Gastrocnemius medialis (tissue), 4 donors: ENCODE measurements around the gene FAM110D. TPM values are rescaled to one million over a fixed set of nuclear protein-coding genes. Genes with fewer than 3 reads are reported as not detected.
A peak's percentile ranks its signal among the peaks of the same experiment; 100 is the strongest.

Experiments used
- ATAC-seq, 2 donors: fragments of 150-250 bp; one replicate each; pipeline ENCODE4 v1.9.1; 2016
- DNase-seq, 2 donors: peaks; one replicate each; pipeline ENCODE4 v3.0.0-alpha.2; 2019
- H3K27ac ChIP-seq, 4 donors: fragments of 200-600 bp; sonication (generic); 1 replicate in 1 of 4; 2 replicates in 3 of 4; pipeline ENCODE4 v1.5.1; 2016 to 2018; ENCODE audit warnings: mild to moderate bottlenecking in 2 of 4, moderate library complexity in 1 of 4
- H3K27me3 ChIP-seq, 3 donors: fragments of 200-600 bp; sonication (generic) in 2 of 3; 1 replicate in 1 of 3; 2 replicates in 2 of 3; pipeline versions ENCODE4 v1.5.1 to v1.6.0; 2016 to 2019; ENCODE audit warnings: mild to moderate bottlenecking in 1 of 3, moderate library complexity in 1 of 3
- H3K36me3 ChIP-seq, 2 donors: fragments of 200-600 bp; sonication (generic) in 1 of 2; one replicate each; pipeline ENCODE4 v1.5.1; 2017 to 2018
- H3K4me1 ChIP-seq, 2 donors: fragments of 200-600 bp; sonication (generic) in 1 of 2; one replicate each; pipeline ENCODE4 v1.5.1; 2016 to 2017; ENCODE audit warnings: mild to moderate bottlenecking in 2 of 2
- H3K4me3 ChIP-seq, 4 donors: fragments of 200-600 bp; sonication (generic) in 3 of 4; 1 replicate in 1 of 4; 2 replicates in 3 of 4; pipeline ENCODE4 v1.5.1; 2016 to 2019; ENCODE audit warnings: mild to moderate bottlenecking in 2 of 4
- H3K9me3 ChIP-seq, 3 donors: fragments of 200-600 bp; sonication (generic) in 2 of 3; 1 replicate in 1 of 3; 2 replicates in 2 of 3; pipeline ENCODE4 v1.5.1; 2016 to 2019
- CTCF ChIP-seq, 5 experiments: fragments of 450-650 bp in 3 of 5; fragments of 200-600 bp in 2 of 5; sonication (generic) in 2 of 5; IDR thresholded peaks in 4 of 5; conservative IDR thresholded peaks in 1 of 5; 1 replicate in 4 of 5; 2 replicates in 1 of 5; pipeline ENCODE4 v1.5.1; 2016 to 2019; ENCODE audit warnings: antibody characterized with exemption in 5 of 5, mild to moderate bottlenecking in 3 of 5, moderate library complexity in 3 of 5
- POLR2A ChIP-seq, 2 donors: fragments of 450-650 bp; IDR thresholded peaks; one replicate each; pipeline ENCODE4 v1.6.1; 2017; ENCODE audit warnings: antibody characterized with exemption in 2 of 2, mild to moderate bottlenecking in 2 of 2, moderate library complexity in 2 of 2
- in situ Hi-C, 4 donors: fragments of 200-750 bp; cut with MboI; loops; one replicate each; pipeline versions ENCODE4 v1.15.0 to v1.8.0; 2017; ENCODE audit warnings: low sequenced_read_pairs in 4 of 4
- intact Hi-C: fragments of 100-400 bp; cut with DNase I; formaldehyde crosslinking; loops from one replicate; pipeline ENCODE4 v1.15.1; 2023; ENCODE audit warnings: low total_unique reads
- total RNA-seq, 4 donors: library from RNA; depleted of rRNA; stranded (reverse); fragments of >200 nt; gene quantifications; one replicate each; pipeline versions ENCODE4 v1.1.0 to v1.2.3, GENCODE V29; 2016

The FAM110D gene
- total RNA-seq, 4 donors from 2014 or later = 3.1 to 5.2 (median 4.2) TPM

GRCh38 chr1:26160527-26161414 is 1.9 kb downstream of the FAM110D start:
- DNase-seq = no peak
- no peak for TF ChIP-seq CTCF (IDR thresholded peaks at IDR 0.05 in 4 of 5, conservative IDR thresholded peaks at IDR 0.05 in 1 of 5)
- TF ChIP-seq POLR2A (IDR thresholded peaks at IDR 0.05) = no peak
- Histone ChIP-seq H3K27me3 (no peaks in the 10 kb centered on the region), H3K27ac (peak overlapping the region; percentile 78 to 87 (median 84)), H3K4me1 (peaks cover 7 to 14% of the 10 kb centered on the region in 2 donors), H3K36me3 (no peaks in the 10 kb centered on the region), H3K4me3 (peak overlapping the region; percentile 57 to 76 (median 68)), H3K9me3 (no peaks in the 10 kb centered on the region)
- intact Hi-C loops = loop anchor here (2.0 to 5.0 kb wide), 2 partner anchors 50 to 123 kb away; partner anchors contain the start of gene PDIK1L
- ATAC-seq = peak; percentile 2 to 7
- in situ Hi-C loops = loop anchor here in 1 of 4 donors (25.0 kb wide), 2 partner anchors 123 to 273 kb away; partner anchors contain the start of genes PAQR7 and SLC30A2

- ATAC-seq (peak; percentile 66 to 78), DNase-seq (peak; percentile 36 to 69)
- no peaks in the 10 kb centered on the region for H3K9me3 ChIP-seq
- H3K27me3 ChIP-seq = no peaks in the 10 kb centered on the region
- H3K36me3 ChIP-seq = no peaks in the 10 kb centered on the region
- peak; percentile 20 to 53 (median 36) for TF ChIP-seq CTCF (IDR thresholded peaks at IDR 0.05 in 4 of 5, conservative IDR thresholded peaks at IDR 0.05 in 1 of 5)
- peak; percentile 68 to 74 for TF ChIP-seq POLR2A (IDR thresholded peaks at IDR 0.05)
- H3K27ac ChIP-seq = peak overlapping the region; percentile 78 to 87 (median 84)
- peaks cover 7 to 14% of the 10 kb centered on the region in 2 donors for H3K4me1 ChIP-seq
- in situ Hi-C loops = loop anchor here in 1 of 4 donors (25.0 kb wide), 2 partner anchors 124 to 274 kb away; partner anchors contain the start of genes PAQR7 and SLC30A2
- intact Hi-C loops = loop anchor here (2.0 to 5.0 kb wide), 2 partner anchors 51 to 124 kb away; partner anchors contain the start of gene PDIK1L
- H3K4me3 ChIP-seq = peak overlapping the region; percentile 57 to 76 (median 68)
These were observed 2.7 kb downstream of the FAM110D start for GRCh38 chr1:26161415-26162219.

GRCh38 chr1:26162220-26162709 is 3.4 kb downstream of the FAM110D start:
- Histone ChIP-seq H3K36me3 (no peaks in the 10 kb centered on the region), H3K27me3 (no peaks in the 10 kb centered on the region), H3K4me3 (peak overlapping the region; percentile 57 to 76 (median 68)), H3K4me1 (peaks cover 7 to 14% of the 10 kb centered on the region in 2 donors), H3K27ac (peak overlapping the region; percentile 78 to 87 (median 84)), H3K9me3 (no peaks in the 10 kb centered on the region)
- intact Hi-C loops (loop anchor here (5.0 kb wide), 1 partner anchor 125 kb away; no protein-coding TSS in a partner anchor), in situ Hi-C loops (loop anchor here in 1 of 4 donors (25.0 kb wide), 2 partner anchors 125 to 275 kb away; partner anchors contain the start of genes PAQR7 and SLC30A2)
- TF ChIP-seq CTCF (IDR thresholded peaks at IDR 0.05 in 4 of 5, conservative IDR thresholded peaks at IDR 0.05 in 1 of 5) = peak in 1 of 5 experiments; percentile 3
- TF ChIP-seq POLR2A (IDR thresholded peaks at IDR 0.05) = no peak
- no peak for DNase-seq
- no peak for ATAC-seq

- no peak for TF ChIP-seq POLR2A (IDR thresholded peaks at IDR 0.05)
- Histone ChIP-seq H3K27me3 (no peaks in the 10 kb centered on the region), H3K9me3 (no peaks in the 10 kb centered on the region), H3K36me3 (no peaks in the 10 kb centered on the region), H3K4me1 (peaks cover 7 to 14% of the 10 kb centered on the region in 2 donors), H3K4me3 (peak overlapping the region; percentile 42 to 60 (median 46)), H3K27ac (peak overlapping the region; percentile 63 to 76 (median 73))
- DNase-seq (no peak), ATAC-seq (no peak)
- in situ Hi-C loops (loop anchor here in 1 of 4 donors (25.0 kb wide), 2 partner anchors 126 to 276 kb away; partner anchors contain the start of genes PAQR7 and SLC30A2), intact Hi-C loops (loop anchor here (1.0 to 5.0 kb wide), 2 partner anchors 70 to 126 kb away; no protein-coding TSS in a partner anchor)
These were observed 4.8 kb downstream of the FAM110D start for GRCh38 chr1:26163684-26164035.
